ENCODE measurements around the gene MIAT.

GRCh38 chr22:26715392-26715936 is 58.1 kb downstream of the MIAT start:
- TF ChIP-seq EZH2phosphoT487 (IDR thresholded peaks at IDR 0.05; ENCODE audit: low read depth, severe bottlenecking, unreplicated experiment) (no peak), EZH2 (IDR thresholded peaks at IDR 0.05; ENCODE audit: borderline replicate concordance) (no peak), CTCF (IDR thresholded peaks at IDR 0.05; ENCODE audit: poor library complexity) (no peak)
